Caki2 (cell line): ENCODE data around the gene LPA. TPM values are rescaled to one million over a fixed set of nuclear protein-coding genes. Genes with fewer than 3 reads are reported as not detected.
"Not testable (repeated sequence)": the region's sequence is repeated elsewhere in the genome, so short reads cannot be mapped to it uniquely, and the experiment has no call there.

Experiments used
- DNase-seq: peaks from one replicate; pipeline ENCODE4 v3.0.0-alpha.2; 2015; ENCODE audit warnings: low read depth
- in situ Hi-C: cut with HindIII; loops from 2 replicates; pipeline ENCODE4 v1.10.0; 2016; ENCODE audit warnings: low sequenced_read_pairs, low pct_unique_long_range_greater_than_20kb, mixed read lengths
- total RNA-seq: library from RNA; depleted of rRNA; stranded (reverse); fragments of >200 nt; shearing (Covaris generic); gene quantifications from 2 replicates; pipeline ENCODE4 v1.2.3, GENCODE V29; 2014; ENCODE audit warnings: low replicate concordance; rRNA removed

The LPA gene
- total RNA-seq, result not detected in 2 replicates

DNA sequence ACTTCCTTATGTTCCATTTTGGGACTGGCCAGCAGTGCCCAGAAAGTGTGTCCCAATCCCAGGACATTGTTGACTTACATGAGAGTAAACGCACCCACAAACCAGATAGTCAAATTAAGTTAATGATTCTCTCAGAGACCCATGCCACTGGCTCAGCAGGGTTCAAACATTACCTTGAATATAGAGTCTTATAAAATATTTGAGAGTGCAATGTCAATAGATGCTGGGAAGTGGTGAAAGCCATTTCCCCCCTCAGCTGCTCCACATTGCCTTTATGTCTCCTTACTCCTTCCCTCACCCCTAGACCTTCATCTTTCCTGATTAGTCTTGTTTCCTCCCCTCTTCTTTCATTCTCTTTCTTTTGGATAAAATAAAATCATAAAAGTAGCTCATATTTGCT lies at the start of gene LPA:
Gene LPA (minus strand): TSS at position 78 of the 400 bp plus-strand sequence. CDS start 61 bp downstream, at position 17.
- DNase-seq, in situ Hi-C loops: not testable (repeated sequence)

GRCh38 chr6:160708993-160709392 lies 44.9 kb upstream of the LPA start:
- in situ Hi-C loops, result not testable (repeated sequence)

DNA sequence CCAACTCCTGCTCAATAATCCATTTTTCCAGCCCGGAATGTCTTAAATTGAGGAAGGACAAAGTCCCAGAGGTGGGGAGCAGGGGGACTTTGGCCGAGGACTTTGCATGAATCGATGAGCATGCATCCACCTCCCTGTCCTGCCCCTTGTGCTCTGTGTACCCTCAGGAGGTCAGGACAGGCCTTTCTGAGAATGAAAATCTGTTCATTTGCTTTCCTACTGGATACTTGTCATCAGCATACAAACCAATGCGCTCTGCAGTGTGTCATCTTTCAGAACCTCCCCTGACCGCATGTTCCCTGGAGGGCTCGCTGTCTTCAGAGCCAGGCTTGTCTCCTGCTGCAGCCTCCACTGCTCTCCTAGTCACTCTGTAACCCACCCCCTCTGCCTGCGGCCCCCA lies 40.6 kb upstream of the LPA start:
- in situ Hi-C loops, result not testable (repeated sequence)

More at GRCh38 chr6:160708993-160709392, 44.9 kb upstream of the LPA start:
- not testable (repeated sequence) for DNase-seq

DNA sequence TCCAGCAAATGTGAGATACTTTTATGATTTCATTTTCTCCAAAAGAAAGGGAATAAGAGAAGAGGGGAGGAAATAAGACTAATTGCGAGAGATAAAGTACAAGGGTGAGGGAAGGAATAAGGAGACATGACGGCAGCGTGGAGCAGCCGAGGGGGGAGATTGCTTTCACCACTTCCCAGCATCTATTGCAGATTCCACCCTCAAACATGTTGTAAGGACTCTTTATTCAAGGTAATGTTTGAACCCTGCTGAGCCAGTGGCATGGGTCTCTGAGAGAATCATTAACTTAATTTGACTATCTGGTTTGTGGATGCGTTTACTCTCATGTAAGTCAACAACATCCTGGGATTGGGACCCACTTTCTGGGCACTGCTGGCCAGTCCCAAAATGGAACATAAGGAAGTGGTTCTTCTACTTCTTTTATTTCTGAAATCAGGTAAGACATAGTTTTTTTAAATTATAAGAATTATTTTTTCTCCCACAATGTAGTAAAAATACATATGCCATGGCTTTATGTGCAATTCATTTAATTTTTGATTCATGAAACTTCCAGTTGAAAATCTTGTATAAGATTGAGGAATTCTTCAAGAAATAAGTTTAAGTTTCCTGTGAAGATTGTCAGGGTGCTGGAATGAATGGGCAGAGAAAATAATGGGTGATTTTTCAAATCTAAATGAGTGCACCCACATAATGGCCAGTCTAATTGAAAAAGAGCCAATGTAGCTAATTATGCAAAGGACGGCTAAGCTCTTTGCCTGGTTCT lies 38.0 kb upstream of the LPA start, which contains the start of gene PLG:
Gene PLG (plus strand): TSS at position 327 of the 763 bp plus-strand sequence. CDS start 61 bp downstream, at position 388.
- DNase-seq, in situ Hi-C loops: not testable (repeated sequence)

More for the DNA sequence above, 40.6 kb upstream of the LPA start:
- DNase-seq, result not testable (repeated sequence)

DNA sequence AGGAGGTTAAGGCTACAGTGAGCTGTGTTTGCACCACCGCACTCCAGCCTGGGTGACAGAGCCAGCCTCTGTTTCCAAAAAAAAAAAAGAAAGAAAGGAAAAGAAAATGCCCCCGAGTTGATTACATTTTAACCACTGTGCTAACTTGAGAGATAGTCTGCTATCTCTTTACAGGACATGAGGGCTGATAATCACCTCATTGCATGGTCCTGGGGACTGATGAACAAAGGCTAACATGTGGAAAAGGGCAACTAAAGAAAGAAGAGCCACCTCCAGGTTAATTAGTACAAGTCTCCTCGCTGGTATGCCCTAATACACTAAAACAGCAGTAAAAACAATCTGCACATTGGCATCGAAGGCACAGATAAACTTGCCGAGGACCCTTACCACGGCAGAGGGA lies 33.8 kb upstream of the LPA start:
- DNase-seq, result no peak
- in situ Hi-C loops, result no loop called here

GRCh38 chr6:160696884-160697283 lies 32.8 kb upstream of the LPA start:
- in situ Hi-C loops, DNase-seq: not testable (repeated sequence)

- DNase-seq, in situ Hi-C loops: not testable (repeated sequence)
These were observed 31.5 kb upstream of the LPA start for GRCh38 chr6:160695622-160696021.

DNA sequence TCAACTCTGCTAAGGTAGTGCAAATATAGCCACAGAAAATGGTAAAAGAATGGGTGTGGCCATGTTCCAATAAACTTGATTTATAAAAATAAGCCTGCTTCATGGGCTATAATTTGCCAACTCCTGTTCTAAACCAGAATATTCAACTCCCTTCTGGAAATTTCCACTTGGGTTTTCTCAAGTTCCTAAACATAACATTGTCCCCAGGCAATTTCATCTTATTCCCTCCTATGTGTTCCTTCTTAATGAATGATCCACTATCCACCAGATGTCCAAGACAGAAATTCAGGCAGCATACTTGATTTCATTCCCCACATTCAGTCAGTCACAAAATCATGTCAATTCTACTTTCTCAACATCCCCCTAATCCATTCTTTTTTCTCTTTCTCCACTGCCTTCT lies 30.9 kb upstream of the LPA start:
- DNase-seq, in situ Hi-C loops: not testable (repeated sequence)

- in situ Hi-C loops, result no loop called here
- DNase-seq, result no peak
These were observed 28.4 kb upstream of the LPA start for GRCh38 chr6:160692369-160692959.

GRCh38 chr6:160691617-160692016 lies 27.5 kb upstream of the LPA start:
- in situ Hi-C loops, result no loop called here
- DNase-seq, result no peak

- no peak for DNase-seq
These were observed 26.4 kb upstream of the LPA start for GRCh38 chr6:160690458-160690857.

DNA sequence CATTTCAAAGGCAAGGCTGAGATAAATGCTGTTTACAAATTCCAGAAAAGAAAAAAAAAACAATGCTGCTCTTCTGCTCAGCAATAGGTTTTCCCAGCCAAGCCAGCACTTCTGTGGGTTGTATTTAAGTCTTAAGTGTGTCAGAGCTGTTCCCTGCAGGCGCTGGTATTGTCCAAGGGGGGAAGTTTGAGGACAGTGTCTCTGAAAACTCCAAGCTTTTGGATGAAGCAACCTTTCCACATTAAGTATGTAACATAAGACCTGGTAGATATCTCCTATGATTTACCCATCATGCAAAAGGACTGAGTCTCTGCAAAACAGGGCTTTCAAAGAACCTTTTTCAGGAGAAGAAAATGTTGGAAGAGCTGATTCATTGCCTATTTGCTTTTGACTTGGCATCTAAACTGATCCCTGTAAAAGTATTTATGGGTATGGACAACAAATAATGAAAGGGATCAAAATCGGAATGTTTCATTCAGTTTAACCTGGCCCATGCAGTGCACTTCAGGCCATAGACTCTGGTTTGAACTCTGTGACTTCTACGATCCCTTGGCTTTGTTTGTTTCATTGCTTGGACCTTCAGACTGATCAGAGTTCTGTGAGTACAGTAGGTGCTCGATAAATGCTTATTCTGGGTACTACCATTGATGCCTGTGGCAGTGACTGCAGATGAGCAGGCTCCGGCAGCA lies 21.8 kb upstream of the LPA start:
- in situ Hi-C loops, result no loop called here

More at GRCh38 chr6:160690458-160690857, 26.4 kb upstream of the LPA start:
- in situ Hi-C loops, result no loop called here

DNA sequence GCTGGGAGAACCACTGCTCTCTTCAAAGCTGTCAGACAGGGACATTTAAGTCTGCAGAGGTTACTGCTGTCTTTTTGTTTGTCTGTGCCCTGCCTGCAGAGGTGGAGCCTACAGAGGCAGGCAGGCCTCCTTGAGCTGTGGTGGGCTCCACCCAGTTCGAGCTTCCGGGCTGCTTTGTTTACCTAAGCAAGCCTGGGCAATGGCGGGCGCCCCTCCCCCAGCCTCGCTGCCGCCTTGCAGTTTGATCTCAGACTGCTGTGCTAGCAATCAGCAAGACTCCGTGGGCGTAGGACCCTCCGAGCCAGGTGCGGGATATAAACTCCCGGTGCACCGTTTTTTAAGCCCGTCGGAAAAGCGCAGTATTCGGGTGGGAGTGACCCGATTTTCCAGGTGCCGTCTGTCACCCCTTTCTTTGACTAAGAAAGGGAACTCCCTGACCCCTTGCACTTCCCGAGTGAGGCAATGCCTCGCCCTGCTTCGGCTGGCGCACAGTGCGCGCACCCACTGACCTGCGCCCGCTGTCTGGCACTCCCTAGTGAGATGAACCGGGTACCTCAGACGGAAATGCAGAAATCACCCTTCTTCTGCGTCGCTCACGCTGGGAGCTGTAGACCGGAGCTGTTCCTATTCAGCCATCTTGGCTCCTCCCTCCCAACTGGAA lies 21.2 kb upstream of the LPA start:
- DNase-seq, in situ Hi-C loops: not testable (repeated sequence)

More for the DNA sequence above, 21.8 kb upstream of the LPA start:
- DNase-seq, result no peak

DNA sequence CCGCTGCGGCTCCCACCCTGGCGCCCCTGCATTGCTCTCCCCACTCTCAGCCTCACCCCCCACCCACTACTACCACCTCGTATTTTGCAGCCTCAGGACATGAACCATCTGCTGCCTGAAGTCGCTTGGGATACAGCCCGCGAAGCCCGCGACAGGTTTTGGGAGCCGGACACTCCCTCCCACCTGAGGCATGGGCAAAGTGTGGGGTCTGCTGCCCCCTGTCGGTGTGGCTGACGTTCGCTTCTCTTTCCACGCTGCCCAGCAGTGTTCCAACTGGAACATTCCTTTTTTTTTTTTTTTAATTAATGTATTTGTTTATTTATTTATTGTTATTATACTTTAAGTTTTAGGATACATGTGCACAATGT lies 15.3 kb upstream of the LPA start:
- in situ Hi-C loops, result no loop called here
- DNase-seq, result no peak

- in situ Hi-C loops, result no loop called here
- DNase-seq, result no peak
These were observed 14.8 kb upstream of the LPA start for GRCh38 chr6:160678744-160679401.

DNA sequence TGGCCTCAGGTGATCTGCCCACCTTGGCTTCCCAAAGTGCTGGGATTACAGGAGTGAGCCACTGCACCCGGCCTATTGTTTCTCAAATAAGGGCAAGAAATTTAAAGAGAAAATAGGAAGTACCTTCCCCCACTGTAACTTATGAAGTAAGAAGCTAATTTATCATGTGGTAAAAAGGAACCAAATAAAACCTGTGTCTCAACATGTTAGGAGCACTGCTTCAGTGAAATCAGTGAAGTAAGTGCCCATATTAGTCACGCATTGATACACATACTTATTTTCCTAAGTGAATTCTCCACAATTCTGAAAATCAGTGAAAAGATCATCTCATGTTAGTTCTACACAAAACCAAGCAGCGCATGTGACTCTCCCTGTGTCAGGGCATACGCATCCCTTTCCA lies 14.2 kb upstream of the LPA start:
- in situ Hi-C loops, result no loop called here
- no peak for DNase-seq

GRCh38 chr6:160676418-160676817 lies 12.3 kb upstream of the LPA start:
- DNase-seq, in situ Hi-C loops: not testable (repeated sequence)

GRCh38 chr6:160668589-160668988 lies 4.5 kb upstream of the LPA start:
- no peak for DNase-seq
- in situ Hi-C loops, result no loop called here
